ENCODE results near the gene MRPL39. TPM values are rescaled to one million over a fixed set of nuclear protein-coding genes. Genes with fewer than 3 reads are reported as not detected.

The MRPL39 gene
- polyA plus RNA-seq, 1 donor from 2014 or later = 28.5 TPM

- H4K20me1 ChIP-seq (ENCODE audit: insufficient read depth) = no peaks in the 10 kb centered on the region
These were observed 24.4 kb downstream of the MRPL39 start for GRCh38 chr21:25582888-25583287.

GRCh38 chr21:25582164-25582790, 25.0 kb downstream of the MRPL39 start:
- Histone ChIP-seq H3K27me3 (ENCODE audit: insufficient read depth, low read depth, low read length) (no peaks in the 10 kb centered on the region), H3K4me3 (ENCODE audit: low read length) (no peak overlapping the region), H3K4me2 (ENCODE audit: low read length) (no peak overlapping the region), H3K36me3 (ENCODE audit: insufficient read depth, low read length) (no peaks in the 10 kb centered on the region), H3K79me2 (replicated peaks; ENCODE audit: insufficient read depth, low read length) (no peaks in the 10 kb centered on the region), H3K9me3 (ENCODE audit: low read length) (no peaks in the 10 kb centered on the region), H4K20me1 (ENCODE audit: insufficient read depth) (no peaks in the 10 kb centered on the region), H3F3A (ENCODE audit: insufficient read depth, low read length, poor library complexity, severe bottlenecking) (no peaks in the 10 kb centered on the region), H3K9me2 (ENCODE audit: insufficient read depth, low read length) (no peaks in the 10 kb centered on the region), H3K27ac (ENCODE audit: low read length) (no peak overlapping the region), H2AFZ (ENCODE audit: low read depth, low read length) (no peak overlapping the region), H3K9ac (ENCODE audit: low read length) (no peak overlapping the region)
- TF ChIP-seq RAD21 (conservative IDR thresholded peaks at IDR 0.05) = no peak
- TF ChIP-seq REST (IDR thresholded peaks at IDR 0.05; ENCODE audit: borderline replicate concordance) = no peak
- no peak for TF ChIP-seq CTCF (IDR thresholded peaks at IDR 0.05; ENCODE audit: poor library complexity, severe bottlenecking)
- no peak for TF ChIP-seq EP300 (conservative IDR thresholded peaks at IDR 0.05; ENCODE audit: poor library complexity, severe bottlenecking)

More at GRCh38 chr21:25582888-25583287, 24.4 kb downstream of the MRPL39 start:
- H3K4me3 ChIP-seq (ENCODE audit: low read length) = no peak overlapping the region
- H2AFZ ChIP-seq (ENCODE audit: low read depth, low read length) = no peak overlapping the region
- no peaks in the 10 kb centered on the region for H3K9me2 ChIP-seq (ENCODE audit: insufficient read depth, low read length)
- H3K9ac ChIP-seq (ENCODE audit: low read length) = no peak overlapping the region
- no peaks in the 10 kb centered on the region for H3K27me3 ChIP-seq (ENCODE audit: insufficient read depth, low read depth, low read length)
- no peaks in the 10 kb centered on the region for H3K9me3 ChIP-seq (ENCODE audit: low read length)
- H3F3A ChIP-seq (ENCODE audit: insufficient read depth, low read length, poor library complexity, severe bottlenecking) = no peaks in the 10 kb centered on the region
- H3K4me2 ChIP-seq (ENCODE audit: low read length) = no peak overlapping the region
- no peaks in the 10 kb centered on the region for H3K79me2 ChIP-seq (replicated peaks; ENCODE audit: insufficient read depth, low read length)
- H3K36me3 ChIP-seq (ENCODE audit: insufficient read depth, low read length) = no peaks in the 10 kb centered on the region
- TF ChIP-seq CTCF (IDR thresholded peaks at IDR 0.05; ENCODE audit: poor library complexity, severe bottlenecking) = no peak
- TF ChIP-seq MXI1 (conservative IDR thresholded peaks at IDR 0.05; ENCODE audit: poor library complexity, severe bottlenecking) = no peak
- no peak for TF ChIP-seq RAD21 (conservative IDR thresholded peaks at IDR 0.05)
- TF ChIP-seq POLR2AphosphoS5 (IDR thresholded peaks at IDR 0.05) = no peak
- no peak for TF ChIP-seq TAF1 (IDR thresholded peaks at IDR 0.05; ENCODE audit: low read depth)
- TF ChIP-seq EP300 (conservative IDR thresholded peaks at IDR 0.05; ENCODE audit: poor library complexity, severe bottlenecking) = no peak
- TF ChIP-seq SMC3 (conservative IDR thresholded peaks at IDR 0.05; ENCODE audit: poor library complexity) = no peak
- no peak for TF ChIP-seq EZH2 (IDR thresholded peaks at IDR 0.05; ENCODE audit: borderline replicate concordance, insufficient read depth, low read length, poor library complexity, severe bottlenecking)
- no peak for TF ChIP-seq REST (IDR thresholded peaks at IDR 0.05; ENCODE audit: borderline replicate concordance)
- peak overlapping the region; percentile 70 for H3K27ac ChIP-seq (ENCODE audit: low read length)
